Stimulated activated CD8-positive, alpha-beta memory T cell treated with anti-CD3 and anti-CD28 coated beads, Interleukin-7, amount 100 ng/mL, for 24 hours (primary cell): Measurements from ENCODE around the gene SERINC2.

ENCODE experiments used
- DNase-seq: peaks from one replicate; pipeline ENCODE4 v3.0.0-alpha.2; 2020; ENCODE audit warnings: low read depth

The SERINC2 gene

DNA sequence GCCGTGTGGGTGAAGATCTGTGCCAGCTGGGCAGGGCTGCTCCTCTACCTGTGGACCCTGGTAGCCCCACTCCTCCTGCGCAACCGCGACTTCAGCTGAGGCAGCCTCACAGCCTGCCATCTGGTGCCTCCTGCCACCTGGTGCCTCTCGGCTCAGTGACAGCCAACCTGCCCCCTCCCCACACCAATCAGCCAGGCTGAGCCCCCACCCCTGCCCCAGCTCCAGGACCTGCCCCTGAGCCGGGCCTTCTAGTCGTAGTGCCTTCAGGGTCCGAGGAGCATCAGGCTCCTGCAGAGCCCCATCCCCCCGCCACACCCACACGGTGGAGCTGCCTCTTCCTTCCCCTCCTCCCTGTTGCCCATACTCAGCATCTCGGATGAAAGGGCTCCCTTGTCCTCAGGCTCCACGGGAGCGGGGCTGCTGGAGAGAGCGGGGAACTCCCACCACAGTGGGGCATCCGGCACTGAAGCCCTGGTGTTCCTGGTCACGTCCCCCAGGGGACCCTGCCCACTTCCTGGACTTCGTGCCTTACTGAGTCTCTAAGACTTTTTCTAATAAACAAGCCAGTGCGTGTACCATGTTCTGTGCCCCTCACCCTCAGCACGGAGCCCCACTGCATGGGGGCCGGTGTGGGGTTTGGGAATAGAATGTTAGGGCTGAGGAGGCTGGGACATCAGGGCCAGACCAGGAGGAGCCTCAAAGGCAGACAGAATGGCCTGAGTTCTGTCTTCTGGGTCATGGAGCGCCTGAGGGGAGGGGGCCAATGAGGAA is 21.3 kb downstream of the SERINC2 start:
- no peak for DNase-seq

DNA sequence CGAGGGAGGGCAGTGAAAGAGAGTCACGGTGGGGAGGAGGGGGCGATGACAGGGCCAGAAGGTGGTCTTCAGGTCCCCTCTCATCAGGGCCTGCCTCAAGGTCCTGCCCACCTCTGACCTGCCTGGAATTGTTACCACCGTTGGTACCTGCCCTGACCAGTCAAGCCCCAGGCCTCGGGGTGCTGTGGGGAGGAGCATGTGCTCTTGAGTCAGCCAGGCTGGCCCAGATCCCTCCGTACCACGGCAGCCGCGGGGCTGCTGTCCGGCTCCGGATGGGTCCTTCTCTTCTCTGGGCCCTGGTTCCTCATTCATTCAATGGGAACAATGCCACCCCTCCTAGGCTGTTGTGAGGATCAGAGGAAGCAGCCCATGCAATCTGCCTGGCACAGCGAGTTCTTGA is 22.0 kb downstream of the SERINC2 start:
- no peak for DNase-seq

DNA sequence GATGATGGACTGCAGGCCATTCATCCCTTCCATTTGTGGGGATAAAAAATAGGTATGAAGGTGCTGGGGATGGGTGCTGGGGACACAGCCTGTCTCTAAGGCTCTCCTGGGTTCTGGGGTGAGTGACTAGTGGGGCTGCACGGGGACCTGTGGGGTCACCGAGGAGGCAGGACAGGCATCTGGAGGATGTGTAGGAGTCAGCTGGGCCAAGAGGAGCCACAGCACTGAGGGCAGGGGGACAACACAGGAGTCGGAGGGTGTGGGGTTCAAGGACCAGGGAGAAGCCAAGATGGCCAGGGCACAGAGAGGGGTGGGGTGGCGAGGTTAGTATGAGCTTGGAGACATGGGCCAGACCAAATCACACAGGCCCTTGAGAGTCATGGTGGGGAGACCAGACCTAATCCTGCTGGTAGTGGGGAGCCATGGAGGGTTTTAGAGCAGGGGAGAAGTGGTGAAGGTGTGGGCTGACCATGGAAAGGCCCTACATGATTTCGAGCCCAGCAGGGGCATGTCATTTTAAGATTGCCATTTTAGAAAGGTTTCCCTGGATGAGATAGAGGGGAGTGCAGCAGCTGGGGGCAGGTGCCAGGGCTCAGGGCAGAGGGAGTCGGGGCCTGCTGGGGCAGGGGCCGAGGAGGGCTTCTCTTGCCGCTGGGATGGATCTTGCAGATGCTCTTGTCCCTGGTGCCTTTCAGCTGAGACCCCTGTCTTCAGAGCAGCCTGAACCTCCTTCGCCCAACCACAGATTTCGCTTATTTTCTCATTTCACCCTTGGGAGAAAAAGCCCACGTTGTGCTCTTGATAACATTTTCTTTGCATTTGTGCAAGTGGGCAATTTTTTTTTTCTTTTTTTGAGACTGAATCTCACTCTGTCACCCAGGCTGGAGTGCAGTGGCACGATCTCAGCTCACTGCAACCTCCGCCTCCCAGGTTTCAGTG is 22.7 kb downstream of the SERINC2 start:
- no peak for DNase-seq

GRCh38 chr1:31436596-31437432 is 23.8 kb downstream of the SERINC2 start:
- DNase-seq: no peak

DNA sequence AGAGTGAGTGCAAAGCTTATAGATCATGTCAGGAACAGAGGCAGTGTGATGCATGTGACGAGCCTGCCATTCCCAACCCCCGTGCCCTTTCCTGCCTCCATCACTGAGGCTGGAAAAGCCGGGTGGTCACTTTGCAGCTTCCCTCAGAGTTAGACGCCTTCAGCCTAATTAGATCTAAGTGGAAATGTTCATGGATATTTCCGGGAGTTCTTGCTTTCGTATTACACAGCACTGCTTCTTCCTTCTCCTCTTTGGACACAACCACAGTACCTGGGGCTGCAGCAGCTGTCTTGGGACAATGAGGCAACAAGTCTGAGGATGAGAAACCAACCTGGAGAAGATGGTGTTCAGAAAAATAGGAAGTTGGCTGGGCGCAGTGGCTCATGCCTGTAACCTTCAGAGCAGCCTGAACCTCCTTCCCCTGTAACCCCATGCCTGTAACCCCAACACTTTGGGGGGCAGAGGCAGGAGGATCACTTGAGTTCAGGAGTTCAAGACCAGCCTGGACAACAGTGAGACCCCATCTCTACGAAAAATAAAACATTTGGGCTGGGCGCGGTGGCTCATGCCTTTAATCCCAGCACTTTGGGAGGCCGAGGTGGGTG is 24.5 kb downstream of the SERINC2 start:
- no peak for DNase-seq

GRCh38 chr1:31439276-31439675 is 26.3 kb downstream of the SERINC2 start:
- no peak for DNase-seq

DNA sequence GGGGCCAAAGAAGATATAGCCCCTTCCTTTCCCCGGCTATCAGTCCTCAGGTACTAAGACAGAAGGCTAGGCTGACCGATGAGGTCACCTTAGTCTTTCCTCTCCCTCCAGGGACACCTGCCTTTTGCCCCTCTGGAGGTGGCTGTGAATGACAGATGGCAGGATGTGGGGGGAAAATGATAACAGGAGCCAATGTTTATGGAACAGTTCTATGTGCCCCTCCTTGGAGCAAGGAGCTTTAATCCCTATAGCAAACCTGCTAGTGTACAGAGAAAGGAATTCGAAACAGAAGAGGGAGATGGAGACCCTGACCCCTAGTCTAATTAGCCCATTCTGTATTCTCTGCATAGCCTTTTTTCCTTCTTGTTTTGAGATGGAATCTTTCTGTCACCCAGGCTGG is 28.1 kb downstream of the SERINC2 start:
- DNase-seq: no peak

GRCh38 chr1:31441558-31441957 is 28.5 kb downstream of the SERINC2 start:
- DNase-seq: no peak

- DNase-seq: no peak
Observed at GRCh38 chr1:31441970-31442647, 29.1 kb downstream of the SERINC2 start.

- no peak for DNase-seq
Observed at GRCh38 chr1:31442648-31442994, 29.6 kb downstream of the SERINC2 start.

GRCh38 chr1:31443673-31444072 is 30.7 kb downstream of the SERINC2 start:
- no peak for DNase-seq

GRCh38 chr1:31444725-31445448 is 31.9 kb downstream of the SERINC2 start:
- no peak for DNase-seq

- no peak for DNase-seq
Observed at GRCh38 chr1:31445951-31446350, 32.9 kb downstream of the SERINC2 start.

DNA sequence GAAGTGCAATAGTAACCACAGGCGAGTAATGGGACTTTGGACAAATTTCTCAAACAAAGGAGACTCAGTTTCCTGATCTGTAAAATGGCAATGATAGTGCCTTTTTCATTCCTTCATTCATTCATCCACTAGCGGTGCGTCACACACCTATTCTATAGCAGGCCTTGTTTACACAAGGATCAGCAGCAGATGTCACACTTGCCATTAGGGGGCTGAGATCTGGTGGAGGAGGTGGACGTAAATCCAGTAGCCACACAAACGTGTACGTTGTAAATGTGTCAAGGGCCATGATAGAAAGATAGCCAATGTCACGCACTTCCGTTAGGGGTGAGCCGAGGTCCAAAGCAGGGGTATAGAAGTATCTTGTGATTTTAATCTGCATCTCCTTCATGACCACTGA is 34.2 kb downstream of the SERINC2 start:
- DNase-seq: no peak

GRCh38 chr1:31453384-31454079 is 40.5 kb downstream of the SERINC2 start:
- no peak for DNase-seq

DNA sequence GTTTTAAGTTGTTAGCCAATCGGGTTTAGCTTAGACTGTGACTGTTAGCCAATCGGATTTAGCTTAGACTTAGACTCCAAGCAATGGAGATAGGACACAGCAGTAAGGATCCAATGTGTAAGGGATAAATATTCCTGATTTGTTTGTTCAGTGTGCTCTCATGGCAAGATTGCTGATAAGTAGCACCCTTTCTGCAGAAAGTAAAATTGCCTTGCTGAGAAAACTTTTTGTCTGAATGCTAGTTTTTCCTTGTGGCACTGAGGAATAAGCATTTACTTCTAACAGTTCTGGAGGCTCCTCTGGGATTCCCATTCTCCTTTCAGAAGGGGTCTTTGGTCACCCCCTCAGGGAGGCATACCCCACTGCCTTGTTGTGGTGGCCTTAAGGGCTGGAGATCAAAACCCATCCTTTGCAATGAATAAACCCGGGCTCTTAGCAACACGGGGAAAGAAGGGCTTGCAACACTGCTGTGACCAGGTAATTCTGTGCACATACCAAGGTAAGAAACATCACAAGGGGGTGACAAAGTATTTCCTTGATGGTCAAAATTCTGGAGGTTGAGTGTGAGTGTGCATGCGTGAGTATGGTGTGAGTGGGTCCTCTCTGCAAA is 45.4 kb downstream of the SERINC2 start:
- DNase-seq: no peak

DNA sequence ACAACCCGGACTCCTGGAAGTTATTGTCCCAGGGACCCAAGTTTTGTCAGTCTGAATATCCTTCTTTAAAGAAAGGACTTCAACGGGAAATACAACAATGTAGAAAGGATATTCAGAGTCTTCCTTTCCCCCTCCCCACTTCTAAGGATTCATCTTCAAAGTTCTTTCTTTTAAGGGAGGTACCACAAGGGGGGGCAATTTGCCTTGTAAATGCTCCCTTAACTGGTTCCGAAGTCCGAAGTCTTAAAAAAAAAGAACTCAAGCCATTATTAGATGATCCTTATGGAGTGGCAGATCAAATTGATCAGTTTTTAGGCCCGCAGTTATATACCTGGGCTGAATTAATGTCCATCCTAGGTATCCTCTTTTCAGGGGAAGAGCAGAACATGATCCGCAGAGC is 47.0 kb downstream of the SERINC2 start:
- no peak for DNase-seq

- no peak for DNase-seq
Observed at GRCh38 chr1:31467005-31467674, 54.1 kb downstream of the SERINC2 start.

GRCh38 chr1:31470794-31471315 is 57.8 kb downstream of the SERINC2 start:
- DNase-seq: no peak
